Skeletal muscle satellite cell (primary cell): ENCODE data around the gene SYT15.
"Not testable (repeated sequence)": the region's sequence is repeated elsewhere in the genome, so short reads cannot be mapped to it uniquely, and the experiment has no call there.

Experiments used
- H3K27me3 ChIP-seq: 2 replicates; pipeline ENCODE4 v1.7.0; 2013; ENCODE audit warnings: low read length; ENCODE audit not compliant: control insufficient read depth, insufficient read depth
- H3K36me3 ChIP-seq: 2 replicates; pipeline ENCODE4 v1.7.0; 2013; ENCODE audit warnings: mild to moderate bottlenecking, control low read depth, low read length; ENCODE audit not compliant: insufficient read depth
- H3K4me1 ChIP-seq: 2 replicates; pipeline ENCODE4 v1.7.0; 2013; ENCODE audit warnings: low read length; ENCODE audit not compliant: control insufficient read depth, insufficient read depth
- H3K4me2 ChIP-seq: 2 replicates; pipeline ENCODE4 v1.7.0; 2013; ENCODE audit warnings: mild to moderate bottlenecking, low read length
- H3K4me3 ChIP-seq: 2 replicates; pipeline ENCODE4 v1.7.0; 2013; ENCODE audit warnings: low read length
- H3K9ac ChIP-seq: 2 replicates; pipeline ENCODE4 v1.7.0; 2013; ENCODE audit warnings: mild to moderate bottlenecking, low read depth, low read length, moderate library complexity
- H3K9me3 ChIP-seq: replicated peaks from 2 replicates; pipeline ENCODE4 v1.7.0; 2013; ENCODE audit warnings: mild to moderate bottlenecking, control low read depth, low read length

Gene SYT15

DNA sequence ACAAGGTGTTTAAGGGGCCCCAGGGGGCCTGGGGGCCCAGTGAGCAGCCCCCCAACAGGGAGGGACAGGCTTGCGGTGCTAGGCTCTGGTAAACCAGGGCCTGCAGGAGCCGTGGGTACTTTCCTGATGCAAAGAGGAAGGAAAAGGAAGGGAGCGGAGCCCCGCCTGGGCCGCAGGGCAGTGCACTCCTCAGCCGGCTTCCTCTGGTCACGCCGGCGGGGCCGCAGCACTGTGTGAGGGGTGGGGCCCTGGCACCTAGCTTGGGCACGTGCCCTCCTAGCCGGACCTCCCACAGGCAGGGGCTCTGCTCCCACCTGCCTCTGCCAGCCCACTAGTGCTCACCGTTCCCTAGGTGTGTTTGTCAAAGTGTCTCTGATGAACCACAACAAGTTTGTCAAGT, 6.3 kb downstream of the SYT15 start:
- H3K4me2 ChIP-seq, H3K9me3 ChIP-seq, H3K4me1 ChIP-seq, H3K9ac ChIP-seq, H3K4me3 ChIP-seq, H3K27me3 ChIP-seq, H3K36me3 ChIP-seq: not testable (repeated sequence)

- not testable (repeated sequence) for H3K27me3 ChIP-seq, H3K9ac ChIP-seq, H3K4me2 ChIP-seq, H3K9me3 ChIP-seq, H3K36me3 ChIP-seq, H3K4me1 ChIP-seq, H3K4me3 ChIP-seq
Observed at GRCh38 chr10:46587546-46587945, 8.6 kb downstream of the SYT15 start.

GRCh38 chr10:46588221-46588620, 9.3 kb downstream of the SYT15 start:
- H3K4me2 ChIP-seq, H3K4me1 ChIP-seq, H3K27me3 ChIP-seq, H3K9ac ChIP-seq, H3K4me3 ChIP-seq, H3K36me3 ChIP-seq, H3K9me3 ChIP-seq: not testable (repeated sequence)

- H3K36me3 ChIP-seq, H3K4me1 ChIP-seq, H3K27me3 ChIP-seq, H3K4me3 ChIP-seq, H3K4me2 ChIP-seq, H3K9ac ChIP-seq, H3K9me3 ChIP-seq: not testable (repeated sequence)
Observed at GRCh38 chr10:46589589-46589988, 10.7 kb downstream of the SYT15 start.

- H3K27me3 ChIP-seq, H3K4me1 ChIP-seq, H3K4me3 ChIP-seq, H3K9ac ChIP-seq, H3K36me3 ChIP-seq, H3K4me2 ChIP-seq, H3K9me3 ChIP-seq: not testable (repeated sequence)
Observed at GRCh38 chr10:46591053-46591452, 12.1 kb downstream of the SYT15 start.

DNA sequence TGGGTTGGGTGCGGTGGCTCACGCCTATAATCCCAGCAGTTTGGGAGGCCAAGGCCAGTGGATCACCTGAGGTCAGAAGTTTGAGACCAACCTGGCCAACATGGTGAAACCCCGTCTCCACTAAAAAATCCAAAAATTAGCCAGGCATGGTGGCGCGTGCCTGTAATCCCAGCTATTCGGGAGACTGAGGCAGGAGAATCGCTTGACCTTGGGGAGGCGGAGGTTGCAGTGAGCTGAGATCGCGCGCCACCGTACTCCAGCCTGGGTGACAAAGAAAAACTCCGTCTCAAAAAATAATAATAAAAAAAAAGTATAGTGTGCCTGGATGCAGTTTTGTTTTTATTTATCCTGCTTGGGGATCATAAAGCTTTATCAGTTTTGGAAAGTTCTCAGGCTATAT, 14.4 kb downstream of the SYT15 start:
- not testable (repeated sequence) for H3K9ac ChIP-seq, H3K4me3 ChIP-seq, H3K4me1 ChIP-seq, H3K9me3 ChIP-seq, H3K27me3 ChIP-seq, H3K4me2 ChIP-seq, H3K36me3 ChIP-seq

- not testable (repeated sequence) for H3K4me2 ChIP-seq
Observed at GRCh38 chr10:46594453-46595063, 15.6 kb downstream of the SYT15 start.

DNA sequence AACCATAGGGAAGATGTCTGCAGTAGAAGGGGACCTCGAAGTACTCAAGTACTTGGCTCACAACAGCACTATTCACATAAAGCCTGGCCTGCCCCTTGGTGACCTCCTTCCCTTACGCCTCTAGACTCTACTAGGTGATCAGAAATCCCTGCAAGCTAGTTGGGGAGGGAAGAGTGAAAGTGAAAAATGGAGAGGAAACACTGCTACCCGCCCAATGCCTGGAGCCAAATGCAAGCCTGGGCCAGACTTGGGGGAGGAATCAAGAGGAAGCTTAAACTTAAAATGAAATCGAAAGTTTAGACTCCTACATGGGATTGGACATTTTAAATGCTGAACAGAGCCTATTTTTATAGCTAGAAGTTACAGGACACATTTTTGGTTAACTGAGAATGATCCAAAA, 17.6 kb downstream of the SYT15 start:
- H3K9ac ChIP-seq, H3K27me3 ChIP-seq, H3K36me3 ChIP-seq, H3K9me3 ChIP-seq, H3K4me1 ChIP-seq, H3K4me3 ChIP-seq, H3K4me2 ChIP-seq: not testable (repeated sequence)

More at GRCh38 chr10:46594453-46595063, 15.6 kb downstream of the SYT15 start:
- H3K36me3 ChIP-seq, H3K4me1 ChIP-seq, H3K9me3 ChIP-seq, H3K27me3 ChIP-seq, H3K4me3 ChIP-seq, H3K9ac ChIP-seq: not testable (repeated sequence)

GRCh38 chr10:46597616-46598246, 18.8 kb downstream of the SYT15 start:
- not testable (repeated sequence) for H3K36me3 ChIP-seq, H3K27me3 ChIP-seq, H3K9me3 ChIP-seq, H3K4me1 ChIP-seq
- H3K9ac ChIP-seq: peak overlapping the region; percentile 54
- peak overlapping the region; percentile 54 for H3K4me2 ChIP-seq
- H3K4me3 ChIP-seq: peak overlapping the region; percentile 66

DNA sequence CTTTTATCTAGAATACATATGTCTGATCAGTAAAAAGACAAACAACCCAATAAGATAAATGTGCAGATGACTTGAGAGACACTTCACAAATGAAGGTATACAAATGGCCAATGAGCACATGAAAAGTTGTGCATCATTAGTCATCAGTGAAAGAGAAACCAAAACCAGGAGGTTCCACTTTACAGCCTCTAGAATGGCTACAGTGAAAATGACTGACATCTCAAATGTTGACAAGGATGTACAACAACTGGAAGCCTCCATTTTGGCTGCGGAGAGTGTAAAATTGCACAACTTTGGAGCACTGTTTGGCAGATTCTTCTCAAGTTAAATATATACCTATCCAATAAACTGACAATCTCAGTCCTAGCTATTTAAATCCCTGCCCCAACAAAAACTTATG, 21.6 kb downstream of the SYT15 start:
- not testable (repeated sequence) for H3K9ac ChIP-seq, H3K36me3 ChIP-seq, H3K4me1 ChIP-seq, H3K4me3 ChIP-seq, H3K9me3 ChIP-seq, H3K4me2 ChIP-seq, H3K27me3 ChIP-seq

- not testable (repeated sequence) for H3K27me3 ChIP-seq, H3K9me3 ChIP-seq, H3K9ac ChIP-seq, H3K4me1 ChIP-seq, H3K36me3 ChIP-seq, H3K4me2 ChIP-seq, H3K4me3 ChIP-seq
Observed at GRCh38 chr10:46615540-46615939, 36.6 kb downstream of the SYT15 start.

DNA sequence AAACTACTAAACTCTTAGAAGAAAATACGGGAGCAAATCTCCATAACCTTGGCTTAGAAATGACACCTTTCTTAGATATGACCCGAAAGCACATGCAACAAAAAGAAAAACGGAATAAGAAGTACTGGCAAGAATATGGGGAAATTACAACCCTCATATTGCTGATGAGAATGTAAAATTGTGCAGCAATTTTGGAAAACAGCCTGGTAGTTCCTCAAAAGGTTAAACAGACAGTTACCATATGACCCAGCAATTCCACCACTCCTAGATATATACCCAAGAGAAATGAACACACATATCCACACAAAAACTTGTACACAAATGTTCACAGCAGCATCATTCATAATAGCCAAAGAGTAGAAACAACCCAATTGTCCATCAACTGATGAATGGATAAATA, 37.3 kb downstream of the SYT15 start:
- H3K9me3 ChIP-seq, H3K4me3 ChIP-seq, H3K27me3 ChIP-seq, H3K4me1 ChIP-seq, H3K9ac ChIP-seq, H3K4me2 ChIP-seq, H3K36me3 ChIP-seq: not testable (repeated sequence)
